Liver (tissue), 3 donors: ENCODE data around the gene RPGRIP1L.

Experiments used
- CTCF ChIP-seq: fragments of 150-350 bp; IDR thresholded peaks from 2 replicates; pipeline ENCODE4 v1.5.1; 2017; ENCODE audit warnings: improper control_type of control experiment, low read depth, low read length; ENCODE audit not compliant: missing input control
- MAX ChIP-seq: IDR thresholded peaks from 2 replicates; pipeline ENCODE4 v1.6.1; 2016; ENCODE audit warnings: antibody characterized with exemption
- RAD21 ChIP-seq, 2 donors: IDR thresholded peaks; 2 replicates each; pipeline ENCODE4 v1.6.1; 2016; ENCODE audit warnings: antibody characterized with exemption in 2 of 2, mild to moderate bottlenecking in 2 of 2
- REST ChIP-seq: IDR thresholded peaks from 2 replicates; pipeline ENCODE4 v1.6.1; 2016; ENCODE audit warnings: antibody characterized with exemption, mild to moderate bottlenecking
- SP1 ChIP-seq: IDR thresholded peaks from 2 replicates; pipeline ENCODE4 v1.6.1; 2018; ENCODE audit warnings: antibody characterized with exemption, mild to moderate bottlenecking
- TAF1 ChIP-seq: conservative IDR thresholded peaks from 2 replicates; pipeline ENCODE4 v1.6.1; 2016; ENCODE audit warnings: antibody characterized with exemption, mild to moderate bottlenecking
- YY1 ChIP-seq: IDR thresholded peaks from 2 replicates; pipeline ENCODE4 v1.6.1; 2016; ENCODE audit warnings: antibody characterized with exemption, mild to moderate bottlenecking
- ZBTB33 ChIP-seq: IDR thresholded peaks from 2 replicates; pipeline ENCODE4 v1.6.1; 2016; ENCODE audit warnings: antibody characterized with exemption
- donor health status: healthy.
- donor health status: healthy.

- no peak for TF ChIP-seq SP1
- TF ChIP-seq REST = no peak
- TF ChIP-seq CTCF = no peak
- TF ChIP-seq TAF1 = no peak
- no peak for TF ChIP-seq MAX
- no peak for TF ChIP-seq ZBTB33
- TF ChIP-seq YY1 = no peak
- no peak for TF ChIP-seq RAD21 (IDR thresholded peaks at IDR 0.05)
These were observed 12.9 kb downstream of the RPGRIP1L start for GRCh38 chr16:53690771-53691170.
